ENCODE measurements around the gene SLC25A13.

SLC25A13 gene

DNA sequence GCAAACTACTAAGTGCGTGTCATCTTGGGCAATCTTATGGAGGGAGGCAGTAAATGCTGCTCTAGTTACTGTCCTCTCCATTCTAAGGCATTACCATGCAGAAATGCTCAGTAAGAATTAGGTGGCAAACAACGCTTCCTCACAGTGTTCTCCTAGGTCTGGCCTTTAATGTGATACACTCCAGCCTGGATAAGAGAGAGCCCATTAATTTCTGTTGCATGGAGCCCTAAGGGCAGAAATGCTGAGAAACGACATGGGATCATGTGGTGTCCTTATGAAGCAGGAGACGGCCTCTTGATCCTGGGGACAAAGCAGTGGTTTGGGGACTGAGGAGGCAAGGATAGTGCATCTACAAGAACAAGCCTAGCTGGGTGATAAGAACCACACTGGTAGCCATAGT, 44.0 kb downstream of the SLC25A13 start:
- no peaks in the 10 kb centered on the region for H3K27me3 ChIP-seq (ENCODE audit: control insufficient read depth, insufficient read depth, low read length)
- no peak overlapping the region for H3K27ac ChIP-seq (ENCODE audit: low read depth, low read length)
- H3K9me3 ChIP-seq (ENCODE audit: control insufficient read depth, insufficient read depth, low read length) = no peaks in the 10 kb centered on the region
- peaks cover 7% of the 10 kb centered on the region; the same call in 1 of the 2 replicates for H3K36me3 ChIP-seq (ENCODE audit: control insufficient read depth, insufficient read depth, low read length)
- no peak overlapping the region for H3K4me3 ChIP-seq (ENCODE audit: low read depth, low read length)
- H3K9ac ChIP-seq (ENCODE audit: low read depth, low read length) = no peak overlapping the region
- no peaks in the 10 kb centered on the region for H3K4me1 ChIP-seq (ENCODE audit: control insufficient read depth, insufficient read depth, low read length)

- Histone ChIP-seq H3K36me3 (ENCODE audit: control insufficient read depth, insufficient read depth, low read length) (peaks cover 7% of the 10 kb centered on the region; the same call in 1 of the 2 replicates), H3K9ac (ENCODE audit: low read depth, low read length) (no peak overlapping the region), H3K4me3 (ENCODE audit: low read depth, low read length) (no peak overlapping the region), H3K4me1 (ENCODE audit: control insufficient read depth, insufficient read depth, low read length) (no peaks in the 10 kb centered on the region), H3K27me3 (ENCODE audit: control insufficient read depth, insufficient read depth, low read length) (no peaks in the 10 kb centered on the region), H3K27ac (ENCODE audit: low read depth, low read length) (no peak overlapping the region), H3K9me3 (ENCODE audit: control insufficient read depth, insufficient read depth, low read length) (no peaks in the 10 kb centered on the region)
Measured at GRCh38 chr7:96276019-96276418, 45.9 kb downstream of the SLC25A13 start.

GRCh38 chr7:96273716-96274115, 48.2 kb downstream of the SLC25A13 start:
- Histone ChIP-seq H3K9ac (ENCODE audit: low read depth, low read length) (no peak overlapping the region), H3K27me3 (ENCODE audit: control insufficient read depth, insufficient read depth, low read length) (no peaks in the 10 kb centered on the region), H3K36me3 (ENCODE audit: control insufficient read depth, insufficient read depth, low read length) (peaks cover 7% of the 10 kb centered on the region; the same call in 1 of the 2 replicates), H3K4me3 (ENCODE audit: low read depth, low read length) (no peak overlapping the region), H3K9me3 (ENCODE audit: control insufficient read depth, insufficient read depth, low read length) (no peaks in the 10 kb centered on the region), H3K27ac (ENCODE audit: low read depth, low read length) (no peak overlapping the region), H3K4me1 (ENCODE audit: control insufficient read depth, insufficient read depth, low read length) (no peaks in the 10 kb centered on the region)

DNA sequence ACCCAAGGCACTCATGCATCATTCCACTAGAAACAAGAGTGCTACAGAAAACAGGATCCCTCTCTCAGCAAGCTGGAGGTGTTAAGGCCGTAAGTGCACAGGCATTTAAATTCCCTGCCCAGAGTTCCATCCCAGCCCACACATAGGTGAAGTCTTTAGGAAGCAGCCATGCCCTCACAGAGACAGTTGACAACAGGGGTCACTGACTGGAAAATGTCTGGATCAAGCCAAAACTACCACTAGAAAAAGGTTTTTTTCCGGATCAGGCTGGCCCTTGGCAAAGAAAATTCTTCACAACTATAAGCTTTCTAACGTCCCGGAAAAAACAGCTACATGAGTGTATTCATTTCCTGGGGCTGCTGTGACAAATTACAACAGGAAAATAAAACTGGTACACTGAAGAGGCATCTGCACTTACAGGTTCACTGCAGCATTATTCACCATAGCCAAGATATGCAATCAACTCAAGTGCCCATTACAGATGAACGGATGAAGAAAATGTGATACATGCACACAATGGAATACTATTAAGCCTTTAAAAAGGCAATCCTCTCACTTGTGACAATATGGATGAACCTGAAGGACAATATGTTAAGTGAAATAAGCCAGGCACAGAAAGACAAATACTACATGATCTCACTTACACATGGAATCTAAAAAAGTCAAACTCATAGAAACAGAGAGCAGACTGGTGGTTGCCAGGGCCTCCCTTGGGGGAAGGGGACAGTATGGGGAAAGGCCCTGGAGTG, 52.5 kb downstream of the SLC25A13 start:
- H3K27me3 ChIP-seq (ENCODE audit: control insufficient read depth, insufficient read depth, low read length) = no peaks in the 10 kb centered on the region
- H3K4me3 ChIP-seq (ENCODE audit: low read depth, low read length) = no peak overlapping the region
- H3K4me1 ChIP-seq (ENCODE audit: control insufficient read depth, insufficient read depth, low read length) = no peaks in the 10 kb centered on the region
- no peaks in the 10 kb centered on the region for H3K9me3 ChIP-seq (ENCODE audit: control insufficient read depth, insufficient read depth, low read length)
- no peak overlapping the region for H3K27ac ChIP-seq (ENCODE audit: low read depth, low read length)
- no peak overlapping the region for H3K9ac ChIP-seq (ENCODE audit: low read depth, low read length)
- H3K36me3 ChIP-seq (ENCODE audit: control insufficient read depth, insufficient read depth, low read length) = peaks cover 3% of the 10 kb centered on the region; the same call in 1 of the 2 replicates

DNA sequence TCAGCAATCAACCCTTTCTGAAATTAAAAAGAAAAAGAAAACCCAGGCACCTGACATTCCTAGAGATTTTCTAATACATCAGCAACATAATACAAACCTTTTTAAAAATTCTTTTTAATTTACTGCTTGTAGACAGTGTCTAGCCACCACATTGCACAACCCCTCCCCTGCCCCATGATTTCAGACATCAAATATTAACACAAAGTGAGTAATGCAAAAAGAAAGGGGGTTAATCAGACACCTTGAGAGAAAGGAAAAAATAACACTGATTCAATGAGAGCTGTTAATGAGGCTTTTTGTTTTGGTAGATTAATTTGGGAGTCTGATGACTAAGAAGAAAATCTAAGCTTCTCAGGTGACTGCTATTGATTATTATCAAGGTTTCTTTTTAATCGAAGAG, 55.3 kb downstream of the SLC25A13 start:
- Histone ChIP-seq H3K36me3 (ENCODE audit: control insufficient read depth, insufficient read depth, low read length) (peaks cover 3% of the 10 kb centered on the region; the same call in 1 of the 2 replicates), H3K9me3 (ENCODE audit: control insufficient read depth, insufficient read depth, low read length) (no peaks in the 10 kb centered on the region), H3K9ac (ENCODE audit: low read depth, low read length) (no peak overlapping the region), H3K4me3 (ENCODE audit: low read depth, low read length) (no peak overlapping the region), H3K4me1 (ENCODE audit: control insufficient read depth, insufficient read depth, low read length) (no peaks in the 10 kb centered on the region), H3K27me3 (ENCODE audit: control insufficient read depth, insufficient read depth, low read length) (no peaks in the 10 kb centered on the region), H3K27ac (ENCODE audit: low read depth, low read length) (no peak overlapping the region)

- H3K9me3 ChIP-seq (ENCODE audit: control insufficient read depth, insufficient read depth, low read length) = no peaks in the 10 kb centered on the region
- peaks cover 3% of the 10 kb centered on the region; the same call in 1 of the 2 replicates for H3K36me3 ChIP-seq (ENCODE audit: control insufficient read depth, insufficient read depth, low read length)
- H3K4me3 ChIP-seq (ENCODE audit: low read depth, low read length) = no peak overlapping the region
- H3K4me1 ChIP-seq (ENCODE audit: control insufficient read depth, insufficient read depth, low read length) = no peaks in the 10 kb centered on the region
- no peaks in the 10 kb centered on the region for H3K27me3 ChIP-seq (ENCODE audit: control insufficient read depth, insufficient read depth, low read length)
- H3K27ac ChIP-seq (ENCODE audit: low read depth, low read length) = no peak overlapping the region
- H3K9ac ChIP-seq (ENCODE audit: low read depth, low read length) = no peak overlapping the region
Measured at GRCh38 chr7:96266015-96266414, 55.9 kb downstream of the SLC25A13 start.

DNA sequence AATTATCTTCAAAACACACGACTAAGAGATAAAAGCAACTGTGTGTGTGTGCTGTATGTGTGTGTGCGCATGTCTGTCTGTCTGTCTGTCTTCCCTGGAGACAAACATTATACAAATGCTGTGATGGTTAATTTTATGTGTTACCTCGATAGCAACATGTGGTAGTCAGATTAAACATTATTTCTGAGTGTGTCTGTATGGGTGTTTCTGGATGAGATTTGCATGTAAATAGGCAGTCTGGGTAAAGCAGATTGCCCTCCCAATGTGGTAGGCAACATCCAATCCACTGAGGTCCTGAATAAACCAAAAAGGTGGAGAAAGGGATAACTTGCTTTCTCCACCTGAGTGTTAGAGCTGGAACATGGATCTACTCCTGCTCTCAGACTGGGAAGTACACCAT, 67.9 kb downstream of the SLC25A13 start:
- H3K36me3 ChIP-seq (ENCODE audit: control insufficient read depth, insufficient read depth, low read length) = no peaks in the 10 kb centered on the region
- H3K27me3 ChIP-seq (ENCODE audit: control insufficient read depth, insufficient read depth, low read length) = no peaks in the 10 kb centered on the region
- no peak overlapping the region for H3K4me3 ChIP-seq (ENCODE audit: low read depth, low read length)
- no peaks in the 10 kb centered on the region for H3K9me3 ChIP-seq (ENCODE audit: control insufficient read depth, insufficient read depth, low read length)
- no peak overlapping the region for H3K27ac ChIP-seq (ENCODE audit: low read depth, low read length)
- H3K9ac ChIP-seq (ENCODE audit: low read depth, low read length) = no peak overlapping the region
- peaks cover 13% of the 10 kb centered on the region for H3K4me1 ChIP-seq (ENCODE audit: control insufficient read depth, insufficient read depth, low read length)

DNA sequence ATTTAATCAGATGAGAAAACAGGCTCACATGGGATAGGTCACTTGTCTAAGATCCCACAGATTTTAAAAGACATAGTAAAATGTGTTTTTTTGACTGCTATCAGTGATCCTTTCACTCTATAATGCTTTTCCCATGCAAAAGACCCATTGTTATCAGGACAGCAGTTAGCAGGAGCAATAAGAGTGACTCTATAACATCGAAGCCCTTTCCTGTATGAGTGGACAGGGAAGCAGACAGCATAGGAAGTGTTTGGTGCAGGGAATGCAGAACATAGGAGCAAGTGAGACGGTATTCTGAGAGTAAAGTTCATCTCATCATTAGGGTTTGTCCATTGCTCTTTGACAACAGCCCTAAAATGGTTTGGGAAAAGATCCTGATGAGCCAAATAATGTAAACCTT, 68.5 kb downstream of the SLC25A13 start:
- Histone ChIP-seq H3K27ac (ENCODE audit: low read depth, low read length) (no peak overlapping the region), H3K4me1 (ENCODE audit: control insufficient read depth, insufficient read depth, low read length) (peaks cover 14% of the 10 kb centered on the region), H3K4me3 (ENCODE audit: low read depth, low read length) (no peak overlapping the region)

DNA sequence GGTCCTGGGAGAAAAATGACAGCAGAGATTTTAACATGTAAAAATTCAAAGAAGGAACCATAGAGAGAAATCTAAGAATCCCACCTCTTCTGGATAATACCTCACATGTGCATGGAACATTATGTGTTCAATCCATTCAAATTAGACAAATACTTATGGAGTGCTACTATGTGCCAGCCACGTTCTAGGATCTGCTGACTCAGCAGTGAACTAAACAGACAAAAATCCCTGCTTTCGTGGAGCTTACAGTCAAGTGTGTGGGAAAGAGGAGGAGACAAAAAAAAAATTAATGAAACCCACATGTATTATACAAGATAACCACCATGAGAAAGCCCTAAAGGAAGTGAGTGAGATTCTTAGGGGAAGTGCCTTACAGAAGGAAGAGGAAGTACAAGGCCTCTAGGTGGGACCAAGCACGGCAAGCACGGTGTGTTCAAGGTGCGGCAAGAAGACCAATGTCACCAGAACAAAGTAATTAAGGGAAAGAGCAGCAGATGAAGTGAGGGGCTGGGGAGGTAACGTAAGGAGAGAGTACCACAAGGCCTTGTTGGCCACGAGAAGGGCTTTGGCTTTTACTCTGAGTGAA, 71.0 kb downstream of the SLC25A13 start:
- Histone ChIP-seq H3K4me1 (ENCODE audit: control insufficient read depth, insufficient read depth, low read length) (peaks cover 19% of the 10 kb centered on the region), H3K9ac (ENCODE audit: low read depth, low read length) (no peak overlapping the region), H3K4me3 (ENCODE audit: low read depth, low read length) (no peak overlapping the region), H3K36me3 (ENCODE audit: control insufficient read depth, insufficient read depth, low read length) (no peaks in the 10 kb centered on the region), H3K9me3 (ENCODE audit: control insufficient read depth, insufficient read depth, low read length) (no peaks in the 10 kb centered on the region), H3K27ac (ENCODE audit: low read depth, low read length) (no peak overlapping the region), H3K27me3 (ENCODE audit: control insufficient read depth, insufficient read depth, low read length) (no peaks in the 10 kb centered on the region)

More for the DNA sequence above, 68.5 kb downstream of the SLC25A13 start:
- Histone ChIP-seq H3K9me3 (ENCODE audit: control insufficient read depth, insufficient read depth, low read length) (no peaks in the 10 kb centered on the region), H3K27me3 (ENCODE audit: control insufficient read depth, insufficient read depth, low read length) (no peaks in the 10 kb centered on the region), H3K36me3 (ENCODE audit: control insufficient read depth, insufficient read depth, low read length) (no peaks in the 10 kb centered on the region), H3K9ac (ENCODE audit: low read depth, low read length) (no peak overlapping the region)

DNA sequence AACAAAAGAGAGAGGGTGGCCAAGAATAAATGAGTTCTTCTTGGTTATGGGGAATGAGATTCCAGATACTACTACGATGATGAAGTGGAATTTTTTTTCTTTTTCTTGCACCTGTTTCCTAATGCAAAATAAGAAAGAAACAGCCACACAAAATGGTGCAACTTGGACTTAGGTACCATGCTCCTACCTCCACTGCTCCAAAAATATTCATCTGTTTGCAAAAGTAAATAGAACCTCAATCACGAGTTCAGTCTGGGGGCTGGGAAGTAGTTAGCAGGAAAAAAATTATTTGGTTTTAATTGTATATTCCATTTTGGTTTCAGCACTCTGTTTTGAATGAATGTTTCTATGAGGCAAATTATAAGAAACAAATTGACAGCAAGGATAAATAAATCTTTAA, 73.5 kb downstream of the SLC25A13 start:
- H3K4me1 ChIP-seq (ENCODE audit: control insufficient read depth, insufficient read depth, low read length) = peaks cover 8% of the 10 kb centered on the region
- H3K27ac ChIP-seq (ENCODE audit: low read depth, low read length) = no peak overlapping the region
- H3K36me3 ChIP-seq (ENCODE audit: control insufficient read depth, insufficient read depth, low read length) = no peaks in the 10 kb centered on the region
- no peaks in the 10 kb centered on the region for H3K9me3 ChIP-seq (ENCODE audit: control insufficient read depth, insufficient read depth, low read length)
- H3K4me3 ChIP-seq (ENCODE audit: low read depth, low read length) = no peak overlapping the region
- H3K27me3 ChIP-seq (ENCODE audit: control insufficient read depth, insufficient read depth, low read length) = no peaks in the 10 kb centered on the region
- H3K9ac ChIP-seq (ENCODE audit: low read depth, low read length) = no peak overlapping the region

DNA sequence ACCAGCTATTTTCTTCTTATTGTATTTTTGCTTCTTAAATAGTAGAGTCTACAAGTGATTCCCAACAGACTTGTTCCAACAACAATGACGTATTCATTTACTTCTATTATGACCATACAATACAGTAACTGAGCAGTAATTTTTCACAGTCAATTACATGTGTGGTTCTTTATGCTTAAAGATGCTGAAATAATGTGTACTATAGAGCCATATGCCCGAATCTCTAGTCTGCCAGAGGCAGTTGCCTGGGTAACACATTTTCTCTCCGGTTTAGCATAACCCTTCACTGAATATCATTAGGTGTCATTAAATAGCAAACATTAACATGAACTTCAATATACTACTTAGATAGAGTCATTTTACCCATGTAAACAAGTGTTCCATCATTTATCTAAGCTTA, 75.0 kb downstream of the SLC25A13 start:
- Histone ChIP-seq H3K9me3 (ENCODE audit: control insufficient read depth, insufficient read depth, low read length) (no peaks in the 10 kb centered on the region), H3K9ac (ENCODE audit: low read depth, low read length) (no peak overlapping the region), H3K4me1 (ENCODE audit: control insufficient read depth, insufficient read depth, low read length) (peaks cover 5% of the 10 kb centered on the region), H3K27me3 (ENCODE audit: control insufficient read depth, insufficient read depth, low read length) (no peaks in the 10 kb centered on the region), H3K36me3 (ENCODE audit: control insufficient read depth, insufficient read depth, low read length) (no peaks in the 10 kb centered on the region), H3K27ac (ENCODE audit: low read depth, low read length) (no peak overlapping the region), H3K4me3 (ENCODE audit: low read depth, low read length) (no peak overlapping the region)

Measured in HUES48 (cell line).